CD4-positive, CD25-positive, alpha-beta regulatory T cell (primary cell): ENCODE data around the gene WDR18. TPM values are rescaled to one million over a fixed set of nuclear protein-coding genes. Genes with fewer than 3 reads are reported as not detected.

Source experiments
- ATAC-seq, 2 donors: fragments of 150-1000 bp; cut with Tn5 transposase; one replicate each; pipeline ENCODE4 v1.10.0; 2021; ENCODE audit warnings: low read depth in 2 of 2, moderate number of reproducible peaks in 2 of 2, moderate library complexity in 1 of 2
- DNase-seq, 3 donors: peaks; one replicate each; pipeline versions ENCODE4 v3.0.0 to v3.0.0-alpha.2; 2012 to 2022; ENCODE audit warnings: mixed read lengths in 1 of 3
- H3K27ac ChIP-seq: one replicate; pipeline ENCODE4 v1.7.0; 2013; ENCODE audit warnings: mild to moderate bottlenecking, low read length; ENCODE audit not compliant: insufficient read depth, poor library complexity, severe bottlenecking
- H3K27me3 ChIP-seq: one replicate; pipeline ENCODE4 v1.7.0; 2013; ENCODE audit warnings: low read length; ENCODE audit not compliant: control insufficient read depth, insufficient read depth
- H3K36me3 ChIP-seq: one replicate; pipeline ENCODE4 v1.7.0; 2013; ENCODE audit warnings: mild to moderate bottlenecking, low read length, moderate library complexity; ENCODE audit not compliant: control insufficient read depth, insufficient read depth
- H3K4me1 ChIP-seq: 2 replicates; pipeline ENCODE4 v1.7.0; 2013; ENCODE audit warnings: mild to moderate bottlenecking, low read length; ENCODE audit not compliant: insufficient read depth, control insufficient read depth, poor library complexity, severe bottlenecking
- H3K4me3 ChIP-seq: one replicate; pipeline ENCODE4 v1.7.0; 2013; ENCODE audit warnings: low read depth, mild to moderate bottlenecking, low read length, moderate library complexity
- H3K9me3 ChIP-seq, 2 experiments: 1 replicate in 1 of 2; 2 replicates in 1 of 2; pipeline ENCODE4 v1.7.0; 2013; ENCODE audit warnings: low read length in 2 of 2, mild to moderate bottlenecking in 1 of 2, moderate library complexity in 1 of 2; ENCODE audit not compliant: control insufficient read depth in 2 of 2
- H3K27ac Mint-ChIP-seq, 3 donors: one replicate each; pipeline ENCODE4 v1.8.0; 2020 to 2022; ENCODE audit warnings: mild to moderate bottlenecking in 3 of 3, mixed read lengths in 3 of 3, moderate library complexity in 2 of 3
- H3K27me3 Mint-ChIP-seq: one replicate; pipeline ENCODE4 v1.8.0; 2022; ENCODE audit warnings: mild to moderate bottlenecking, mixed read lengths
- H3K36me3 Mint-ChIP-seq: one replicate; pipeline ENCODE4 v1.8.0; 2020; ENCODE audit warnings: mixed read lengths
- H3K4me1 Mint-ChIP-seq, 4 donors: one replicate each; pipeline ENCODE4 v1.8.0; 2020 to 2022; ENCODE audit warnings: mixed read lengths in 4 of 4, mild to moderate bottlenecking in 1 of 4
- H3K4me3 Mint-ChIP-seq, 4 donors: one replicate each; pipeline ENCODE4 v1.8.0; 2020 to 2022; ENCODE audit warnings: mild to moderate bottlenecking in 4 of 4, mixed read lengths in 4 of 4, moderate library complexity in 3 of 4
- H3K9me3 Mint-ChIP-seq, 7 donors: one replicate each; pipeline ENCODE4 v1.8.0; 2020 to 2022; ENCODE audit warnings: mixed read lengths in 7 of 7, mild to moderate bottlenecking in 3 of 7, moderate library complexity in 2 of 7
- polyA plus RNA-seq, 4 donors: library from polyadenylated mRNA; unstranded; fragments of 300-500 nt; fragmentation: Illumina TruSeq; gene quantifications; one replicate each; pipeline ENCODE4 v1.2.3, GENCODE V29; 2021
- total RNA-seq: library from RNA; stranded (reverse); gene quantifications from one replicate; pipeline ENCODE4 v1.2.3, GENCODE V29; 2022

WDR18 gene
- total and polyA plus RNA-seq, 5 donors from 2014 or later: 23.8 to 71.1 (median 60.9) TPM

DNA sequence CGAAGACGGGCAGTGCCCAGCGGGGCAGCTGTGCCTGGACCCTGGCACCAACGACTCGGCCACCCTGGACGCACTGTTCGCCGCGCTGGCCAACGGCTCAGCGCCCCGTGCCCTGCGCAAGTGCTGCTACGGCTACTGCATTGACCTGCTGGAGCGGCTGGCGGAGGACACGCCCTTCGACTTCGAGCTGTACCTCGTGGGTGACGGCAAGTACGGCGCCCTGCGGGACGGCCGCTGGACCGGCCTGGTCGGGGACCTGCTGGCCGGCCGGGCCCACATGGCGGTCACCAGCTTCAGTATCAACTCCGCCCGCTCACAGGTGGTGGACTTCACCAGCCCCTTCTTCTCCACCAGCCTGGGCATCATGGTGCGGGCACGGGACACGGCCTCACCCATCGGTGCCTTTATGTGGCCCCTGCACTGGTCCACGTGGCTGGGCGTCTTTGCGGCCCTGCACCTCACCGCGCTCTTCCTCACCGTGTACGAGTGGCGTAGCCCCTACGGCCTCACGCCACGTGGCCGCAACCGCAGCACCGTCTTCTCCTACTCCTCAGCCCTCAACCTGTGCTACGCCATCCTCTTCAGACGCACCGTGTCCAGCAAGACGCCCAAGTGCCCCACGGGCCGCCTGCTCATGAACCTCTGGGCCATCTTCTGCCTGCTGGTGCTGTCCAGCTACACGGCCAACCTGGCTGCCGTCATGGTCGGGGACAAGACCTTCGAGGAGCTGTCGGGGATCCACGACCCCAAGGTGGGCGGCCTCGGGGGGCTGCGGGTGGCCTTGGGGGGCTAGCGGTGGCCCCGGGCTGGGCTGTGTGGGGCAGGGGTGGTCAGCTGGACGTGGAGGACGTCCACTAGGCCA is 20.9 kb downstream of the WDR18 start:
- Mint-ChIP-seq H3K4me1 (peaks cover 0 to 9% (median 0%) of the 10 kb centered on the region in 4 donors), H3K27ac (no peak overlapping the region), H3K36me3 (no peaks in the 10 kb centered on the region), H3K9me3 (no peaks in the 10 kb centered on the region), H3K4me3 (no peak overlapping the region), H3K27me3 (peaks cover 10% of the 10 kb centered on the region)
- no peaks in the 10 kb centered on the region for H3K9me3 ChIP-seq
- peaks cover 13% of the 10 kb centered on the region for H3K4me1 ChIP-seq
- no peak overlapping the region for H3K27ac ChIP-seq
- H3K27me3 ChIP-seq: no peaks in the 10 kb centered on the region
- DNase-seq (no peak), ATAC-seq (no peak)
- H3K4me3 ChIP-seq: no peak overlapping the region
- peaks cover 2% of the 10 kb centered on the region for H3K36me3 ChIP-seq

DNA sequence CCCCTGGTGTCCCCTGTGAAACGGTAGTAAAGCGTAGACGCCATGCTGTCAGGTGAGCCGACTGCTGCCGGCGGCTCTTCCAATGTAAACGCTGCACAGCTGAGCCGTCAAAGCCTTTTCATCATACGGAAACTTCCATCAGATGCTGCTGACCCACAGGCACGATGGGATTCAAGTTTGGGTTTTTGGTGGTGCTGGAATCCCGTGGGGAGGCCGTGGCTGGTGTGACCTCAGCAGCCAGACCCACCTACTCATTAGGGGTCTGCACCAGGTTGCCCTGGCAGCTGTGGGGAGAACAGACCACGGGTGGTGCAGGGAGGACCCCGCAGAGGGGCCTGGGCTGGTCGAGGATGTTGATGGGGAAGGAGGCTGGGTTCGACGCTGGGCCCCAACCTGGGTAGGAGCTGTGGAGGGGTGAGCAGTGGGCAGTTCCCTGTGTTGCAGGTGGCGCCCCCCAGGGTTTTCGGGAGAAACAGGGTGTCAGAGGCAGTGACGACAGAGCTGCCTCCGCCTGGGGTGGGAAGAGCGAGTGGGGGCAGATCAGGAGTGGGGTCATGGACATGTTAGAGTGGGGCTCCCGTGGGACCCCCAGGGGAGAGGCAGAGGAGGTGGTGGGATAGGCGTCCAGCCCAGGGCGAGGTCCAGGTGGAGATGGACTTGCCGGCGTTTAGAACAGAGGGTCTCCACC is 22.7 kb downstream of the WDR18 start:
- no peaks in the 10 kb centered on the region for H3K4me1 ChIP-seq
- no peaks in the 10 kb centered on the region for H3K27me3 ChIP-seq
- H3K36me3 Mint-ChIP-seq: no peaks in the 10 kb centered on the region
- DNase-seq: no peak
- H3K9me3 Mint-ChIP-seq: no peaks in the 10 kb centered on the region
- peaks cover 0 to 3% (median 0%) of the 10 kb centered on the region in 4 donors for H3K4me1 Mint-ChIP-seq
- no peak for ATAC-seq
- H3K27ac Mint-ChIP-seq: no peak overlapping the region
- peaks cover 7% of the 10 kb centered on the region for H3K27me3 Mint-ChIP-seq
- H3K9me3 ChIP-seq: no peaks in the 10 kb centered on the region
- H3K27ac ChIP-seq: no peak overlapping the region
- peaks cover 7% of the 10 kb centered on the region for H3K36me3 ChIP-seq
- no peak overlapping the region for H3K4me3 Mint-ChIP-seq
- H3K4me3 ChIP-seq: no peak overlapping the region

DNA sequence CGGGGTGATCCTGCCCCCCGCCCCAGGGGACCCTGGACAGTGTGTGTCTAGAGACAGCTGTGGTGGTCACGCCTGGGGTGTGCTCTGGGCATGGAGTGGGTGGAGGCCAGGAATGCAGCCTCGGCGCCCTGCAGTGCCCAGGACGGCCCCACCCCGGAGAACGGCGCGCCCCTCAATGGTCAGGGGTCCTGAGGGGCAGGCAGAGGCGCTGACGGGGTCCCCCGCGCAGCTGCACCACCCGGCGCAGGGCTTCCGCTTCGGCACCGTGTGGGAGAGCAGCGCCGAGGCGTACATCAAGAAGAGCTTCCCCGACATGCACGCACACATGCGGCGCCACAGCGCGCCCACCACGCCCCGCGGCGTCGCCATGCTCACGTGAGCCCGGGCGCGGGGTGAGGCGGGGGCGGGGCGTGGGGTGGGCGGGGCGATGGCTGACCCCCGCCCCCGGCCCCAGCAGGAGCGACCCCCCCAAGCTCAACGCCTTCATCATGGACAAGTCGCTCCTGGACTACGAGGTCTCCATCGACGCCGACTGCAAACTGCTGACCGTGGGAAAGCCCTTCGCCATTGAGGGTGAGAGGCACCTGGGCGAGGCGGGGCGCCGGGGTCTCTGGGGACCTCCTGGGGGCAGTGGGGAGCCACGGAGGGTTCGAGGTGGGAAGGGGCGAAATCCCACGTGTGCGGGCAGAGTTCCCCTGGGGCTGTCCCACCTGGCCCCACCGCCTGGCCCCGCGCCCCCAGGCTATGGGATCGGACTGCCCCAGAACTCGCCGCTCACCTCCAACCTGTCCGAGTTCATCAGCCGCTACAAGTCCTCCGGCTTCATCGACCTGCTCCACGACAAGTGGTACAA is 23.5 kb downstream of the WDR18 start:
- H3K36me3 ChIP-seq: peaks cover 9% of the 10 kb centered on the region
- Mint-ChIP-seq H3K36me3 (no peaks in the 10 kb centered on the region), H3K27ac (no peak overlapping the region), H3K4me1 (peaks cover 0 to 3% (median 0%) of the 10 kb centered on the region in 4 donors), H3K9me3 (no peaks in the 10 kb centered on the region), H3K27me3 (peaks cover under 1% of the 10 kb centered on the region), H3K4me3 (no peak overlapping the region)
- no peak overlapping the region for H3K4me3 ChIP-seq
- no peaks in the 10 kb centered on the region for H3K4me1 ChIP-seq
- DNase-seq (no peak), ATAC-seq (no peak)
- H3K27ac ChIP-seq: no peak overlapping the region
- no peaks in the 10 kb centered on the region for H3K27me3 ChIP-seq
- H3K9me3 ChIP-seq: no peaks in the 10 kb centered on the region

DNA sequence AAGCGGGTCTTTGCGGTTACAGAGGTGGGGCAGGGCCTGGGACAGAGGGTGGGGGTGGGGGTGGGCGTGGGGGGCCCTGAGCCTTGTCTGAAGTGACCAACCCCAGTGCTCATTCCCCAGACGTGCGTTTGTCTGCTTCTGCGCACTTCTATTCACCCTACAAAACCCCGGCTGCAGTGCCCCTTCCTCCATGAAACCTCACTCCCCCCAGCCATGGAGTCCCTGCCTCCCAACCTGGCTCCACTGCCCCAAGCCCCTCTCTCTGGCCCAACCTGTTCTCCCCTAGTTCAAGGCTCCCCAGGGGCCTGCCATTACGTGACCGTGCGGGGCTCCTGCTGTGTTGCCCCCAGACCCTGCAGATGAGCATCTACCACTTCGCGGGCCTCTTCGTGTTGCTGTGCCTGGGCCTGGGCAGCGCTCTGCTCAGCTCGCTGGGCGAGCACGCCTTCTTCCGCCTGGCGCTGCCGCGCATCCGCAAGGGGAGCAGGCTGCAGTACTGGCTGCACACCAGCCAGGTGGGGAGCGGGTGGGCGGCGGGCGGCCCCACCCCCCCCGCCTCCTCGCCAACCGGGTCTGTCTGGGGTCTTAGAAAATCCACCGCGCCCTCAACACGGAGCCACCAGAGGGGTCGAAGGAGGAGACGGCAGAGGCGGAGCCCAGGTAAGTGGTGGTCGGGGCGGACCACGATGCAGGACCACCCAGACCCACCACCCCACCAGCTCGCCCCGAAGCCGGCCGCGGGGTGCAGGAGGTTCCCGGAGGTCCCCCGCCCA is 24.3 kb downstream of the WDR18 start:
- no peak for ATAC-seq
- H3K36me3 Mint-ChIP-seq: no peaks in the 10 kb centered on the region
- H3K4me3 Mint-ChIP-seq: no peak overlapping the region
- Histone ChIP-seq H3K27me3 (no peaks in the 10 kb centered on the region), H3K36me3 (peaks cover 16% of the 10 kb centered on the region), H3K4me1 (no peaks in the 10 kb centered on the region), H3K27ac (no peak overlapping the region), H3K9me3 (no peaks in the 10 kb centered on the region), H3K4me3 (no peak overlapping the region)
- no peak for DNase-seq
- H3K4me1 Mint-ChIP-seq: peaks cover 0 to 3% (median 0%) of the 10 kb centered on the region in 4 donors
- no peaks in the 10 kb centered on the region for H3K27me3 Mint-ChIP-seq
- no peaks in the 10 kb centered on the region for H3K9me3 Mint-ChIP-seq
- H3K27ac Mint-ChIP-seq: no peak overlapping the region

DNA sequence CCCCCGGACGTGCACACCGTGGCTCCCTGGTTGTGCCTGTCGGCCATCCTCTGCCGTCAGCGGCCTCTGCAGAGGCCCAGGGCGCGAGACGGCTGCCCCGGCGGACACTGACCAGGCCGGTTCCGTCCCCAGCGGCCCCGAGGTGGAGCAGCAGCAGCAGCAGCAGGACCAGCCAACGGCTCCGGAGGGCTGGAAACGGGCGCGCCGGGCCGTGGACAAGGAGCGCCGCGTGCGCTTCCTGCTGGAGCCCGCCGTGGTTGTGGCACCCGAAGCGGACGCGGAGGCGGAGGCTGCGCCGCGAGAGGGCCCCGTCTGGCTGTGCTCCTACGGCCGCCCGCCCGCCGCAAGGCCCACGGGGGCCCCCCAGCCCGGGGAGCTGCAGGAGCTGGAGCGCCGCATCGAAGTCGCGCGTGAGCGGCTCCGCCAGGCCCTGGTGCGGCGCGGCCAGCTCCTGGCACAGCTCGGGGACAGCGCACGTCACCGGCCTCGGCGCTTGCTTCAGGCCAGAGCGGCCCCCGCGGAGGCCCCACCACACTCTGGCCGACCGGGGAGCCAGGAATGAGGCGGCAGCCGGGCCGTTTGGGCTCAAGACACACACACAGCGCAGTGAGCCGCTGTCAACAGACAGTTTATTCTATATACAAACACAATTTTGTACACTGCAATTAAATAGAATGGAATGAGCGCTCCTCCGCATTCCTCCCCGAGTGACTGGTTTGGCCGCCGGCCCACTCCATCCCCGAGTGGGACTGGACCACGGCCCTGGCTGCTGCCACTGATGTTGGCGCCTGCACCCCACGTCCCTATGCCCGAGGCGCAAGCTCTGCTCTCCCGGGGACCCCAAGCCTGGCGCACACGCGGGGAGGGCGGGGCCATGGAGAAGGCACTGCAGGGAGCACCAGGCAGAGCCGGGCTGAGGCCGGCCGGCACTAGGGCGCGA is 25.2 kb downstream of the WDR18 start:
- no peak overlapping the region for H3K4me3 ChIP-seq
- H3K4me1 Mint-ChIP-seq: peaks cover 0 to 3% (median 0%) of the 10 kb centered on the region in 4 donors
- no peaks in the 10 kb centered on the region for H3K4me1 ChIP-seq
- H3K27ac Mint-ChIP-seq: no peak overlapping the region
- H3K9me3 ChIP-seq: no peaks in the 10 kb centered on the region
- no peaks in the 10 kb centered on the region for H3K27me3 ChIP-seq
- DNase-seq (no peak), ATAC-seq (no peak)
- H3K4me3 Mint-ChIP-seq: no peak overlapping the region
- no peaks in the 10 kb centered on the region for H3K9me3 Mint-ChIP-seq
- H3K27ac ChIP-seq: no peak overlapping the region
- no peaks in the 10 kb centered on the region for H3K36me3 Mint-ChIP-seq
- peaks cover 17% of the 10 kb centered on the region for H3K36me3 ChIP-seq
- H3K27me3 Mint-ChIP-seq: no peaks in the 10 kb centered on the region

DNA sequence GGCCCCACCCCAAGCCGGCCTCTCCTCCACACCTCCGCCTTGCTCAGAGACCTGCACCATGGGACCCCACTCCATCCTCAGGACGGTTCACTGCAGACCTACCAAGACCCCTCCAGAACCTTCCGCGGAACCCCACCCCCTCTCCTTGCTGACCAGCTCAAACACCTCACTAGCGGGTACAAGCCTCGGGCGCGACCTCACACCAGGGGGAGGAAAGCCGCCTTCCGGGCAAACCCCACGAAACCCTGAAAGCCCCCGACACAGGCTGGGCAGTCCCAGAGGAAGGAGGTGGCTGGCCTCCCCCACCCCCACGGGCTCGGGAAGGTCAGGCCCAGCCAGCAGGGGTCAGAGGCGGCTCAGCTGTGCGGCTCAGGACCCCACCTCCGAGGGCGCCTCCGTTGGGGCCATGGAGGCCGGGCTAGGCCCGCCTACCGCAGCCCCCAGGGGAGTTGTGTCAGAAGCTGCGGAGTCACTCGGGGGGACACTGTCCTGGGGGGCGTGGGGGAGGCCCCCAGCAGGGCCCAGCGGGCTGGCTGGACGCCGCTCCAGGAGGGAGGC is 25.9 kb downstream of the WDR18 start:
- no peaks in the 10 kb centered on the region for H3K9me3 Mint-ChIP-seq

More for the DNA sequence above, 25.9 kb downstream of the WDR18 start:
- H3K27me3 ChIP-seq: no peaks in the 10 kb centered on the region
- Mint-ChIP-seq H3K27ac (no peak overlapping the region), H3K4me3 (no peak overlapping the region), H3K27me3 (no peaks in the 10 kb centered on the region), H3K4me1 (peaks cover 0 to 2% (median 0%) of the 10 kb centered on the region in 4 donors), H3K36me3 (no peaks in the 10 kb centered on the region)
- H3K4me1 ChIP-seq: no peaks in the 10 kb centered on the region
- ATAC-seq (no peak), DNase-seq (no peak)
- peaks cover 17% of the 10 kb centered on the region for H3K36me3 ChIP-seq
- H3K27ac ChIP-seq: no peak overlapping the region
- H3K4me3 ChIP-seq: no peak overlapping the region
- H3K9me3 ChIP-seq: no peaks in the 10 kb centered on the region
